HEK293T (cell line): ENCODE results near the gene PLEKHF1.
"Not testable (repeated sequence)": the region's sequence is repeated elsewhere in the genome, so short reads cannot be mapped to it uniquely, and the experiment has no call there.

Source experiments
- CTCF ChIA-PET: fragments of 350-600 bp; formaldehyde crosslinking; extraction: SDS; loops from one replicate; lab custom pipeline; 2021; ENCODE audit warnings: antibody characterized with exemption, inconsistent platforms; lab: Yijun Ruan, JAX
- POLR2A ChIA-PET: fragments of 350-600 bp; formaldehyde crosslinking; extraction: SDS; loops from one replicate; lab custom pipeline; 2020; ENCODE audit warnings: antibody characterized with exemption, inconsistent platforms; lab: Yijun Ruan, JAX
- DNase-seq: peaks from one replicate; pipeline ENCODE4 v3.0.0; 2012; ENCODE audit warnings: mixed read lengths; ENCODE audit errors: extremely low spot score
- ARNT ChIP-seq: fragments of 450-650 bp; IDR thresholded peaks from 2 replicates; pipeline ENCODE4 v1.6.1; 2017; ENCODE audit warnings: mild to moderate bottlenecking
- BHLHE40 ChIP-seq: fragments of 450-650 bp; IDR thresholded peaks from 2 replicates; pipeline ENCODE4 v1.6.1; 2016; ENCODE audit warnings: mild to moderate bottlenecking, moderate library complexity, borderline replicate concordance
- CTBP1 ChIP-seq: fragments of 450-650 bp; IDR thresholded peaks from 2 replicates; pipeline ENCODE4 v1.6.1; 2016; ENCODE audit warnings: borderline replicate concordance
- ELF4 ChIP-seq: fragments of 450-650 bp; IDR thresholded peaks from 2 replicates; pipeline ENCODE4 v1.6.1; 2017; ENCODE audit warnings: antibody characterized with exemption
- FOXA1 ChIP-seq: fragments of 450-650 bp; IDR thresholded peaks from 2 replicates; pipeline ENCODE4 v1.6.1; 2016; ENCODE audit warnings: mild to moderate bottlenecking
- FOXK2 ChIP-seq: fragments of 450-650 bp; IDR thresholded peaks from 2 replicates; pipeline ENCODE4 v1.6.1; 2016; ENCODE audit warnings: mild to moderate bottlenecking
- FOXM1 ChIP-seq: fragments of 450-650 bp; IDR thresholded peaks from 2 replicates; pipeline ENCODE4 v1.6.1; 2017; ENCODE audit warnings: mild to moderate bottlenecking, borderline replicate concordance
- HDGF ChIP-seq: fragments of 450-650 bp; IDR thresholded peaks from 2 replicates; pipeline ENCODE4 v1.6.1; 2017; ENCODE audit warnings: antibody characterized with exemption, borderline replicate concordance
- L3MBTL2 ChIP-seq: fragments of 450-650 bp; conservative IDR thresholded peaks from 2 replicates; pipeline ENCODE4 v1.6.1; 2016; ENCODE audit warnings: mild to moderate bottlenecking
- LEF1 ChIP-seq: fragments of 450-650 bp; IDR thresholded peaks from 2 replicates; pipeline ENCODE4 v1.6.1; 2017; ENCODE audit warnings: mild to moderate bottlenecking, borderline replicate concordance
- NFRKB ChIP-seq: fragments of 450-650 bp; IDR thresholded peaks from 2 replicates; pipeline ENCODE4 v1.6.1; 2016; ENCODE audit warnings: mild to moderate bottlenecking, moderate library complexity
- SP1 ChIP-seq: fragments of 450-650 bp; IDR thresholded peaks from 2 replicates; pipeline ENCODE4 v1.6.1; 2017
- SUZ12 ChIP-seq: fragments of 450-650 bp; IDR thresholded peaks from 2 replicates; pipeline ENCODE4 v1.6.1; 2016; ENCODE audit warnings: mild to moderate bottlenecking
- TARDBP ChIP-seq: fragments of 450-650 bp; IDR thresholded peaks from 2 replicates; pipeline ENCODE4 v1.6.1; 2016
- ZNF384 ChIP-seq: fragments of 450-650 bp; IDR thresholded peaks from 2 replicates; pipeline ENCODE4 v1.6.1; 2016
- TF ChIP-seq, protein P1 (sequence below): fragments of 450-650 bp; IDR thresholded peaks from 2 replicates; pipeline ENCODE4 v1.6.1; 2016

Gene PLEKHF1

DNA sequence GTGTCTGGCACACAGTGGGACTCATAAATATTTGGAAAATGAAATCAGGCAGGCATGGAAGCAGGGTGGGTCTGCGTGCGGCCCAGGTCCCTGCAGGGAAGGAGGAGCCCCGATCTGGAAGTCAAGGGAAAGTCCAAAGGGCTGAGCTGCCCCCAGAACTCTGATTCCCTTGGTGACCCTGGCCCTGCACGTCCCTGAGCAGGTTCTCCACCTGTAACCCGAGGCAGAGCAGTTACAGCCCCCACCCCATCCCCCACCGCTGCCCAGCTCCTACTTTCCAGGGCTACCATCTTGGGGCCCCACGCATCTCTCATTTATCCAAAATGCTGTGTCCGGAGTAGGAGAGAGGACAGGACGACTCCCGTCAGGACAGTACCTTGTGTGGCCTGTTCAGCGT, 2.1 kb downstream of the PLEKHF1 start:
- DNase-seq = no peak
- TF ChIP-seq, protein P1, sequence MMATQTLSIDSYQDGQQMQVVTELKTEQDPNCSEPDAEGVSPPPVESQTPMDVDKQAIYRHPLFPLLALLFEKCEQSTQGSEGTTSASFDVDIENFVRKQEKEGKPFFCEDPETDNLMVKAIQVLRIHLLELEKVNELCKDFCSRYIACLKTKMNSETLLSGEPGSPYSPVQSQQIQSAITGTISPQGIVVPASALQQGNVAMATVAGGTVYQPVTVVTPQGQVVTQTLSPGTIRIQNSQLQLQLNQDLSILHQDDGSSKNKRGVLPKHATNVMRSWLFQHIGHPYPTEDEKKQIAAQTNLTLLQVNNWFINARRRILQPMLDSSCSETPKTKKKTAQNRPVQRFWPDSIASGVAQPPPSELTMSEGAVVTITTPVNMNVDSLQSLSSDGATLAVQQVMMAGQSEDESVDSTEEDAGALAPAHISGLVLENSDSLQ = no peak
- no peak for TF ChIP-seq BHLHE40
- TF ChIP-seq TARDBP = no peak
- no peak for TF ChIP-seq FOXM1
- TF ChIP-seq SUZ12 = no peak
- no peak for TF ChIP-seq NFRKB
- ChIA-PET POLR2A (interaction anchor here (1.7 to 2.5 kb wide), 2 partner anchors 47 to 61 kb away, joined by 6 to 17 read pairs; partner anchors contain the start of genes C19orf12 and POP4), CTCF (no interaction called here)

- no peak for DNase-seq
- ChIA-PET CTCF (interaction anchor here (1.0 to 1.2 kb wide), 2 partner anchors 48 to 54 kb away, joined by 3 to 4 read pairs; no protein-coding TSS in a partner anchor), POLR2A (interaction anchor here (1.8 kb wide), 1 partner anchor 62 kb away, joined by 4 read pairs; the partner anchor contains the start of gene POP4)
- TF ChIP-seq NFRKB = no peak
- no peak for TF ChIP-seq BHLHE40
- TF ChIP-seq ELF4 = no peak
- TF ChIP-seq FOXK2 = no peak
- no peak for TF ChIP-seq L3MBTL2
- TF ChIP-seq FOXM1 = no peak
- no peak for TF ChIP-seq ZNF384
- no peak for TF ChIP-seq TARDBP
- no peak for TF ChIP-seq FOXA1
- TF ChIP-seq ARNT = no peak
Observed at GRCh38 chr19:29667901-29668341, 2.7 kb downstream of the PLEKHF1 start.

DNA sequence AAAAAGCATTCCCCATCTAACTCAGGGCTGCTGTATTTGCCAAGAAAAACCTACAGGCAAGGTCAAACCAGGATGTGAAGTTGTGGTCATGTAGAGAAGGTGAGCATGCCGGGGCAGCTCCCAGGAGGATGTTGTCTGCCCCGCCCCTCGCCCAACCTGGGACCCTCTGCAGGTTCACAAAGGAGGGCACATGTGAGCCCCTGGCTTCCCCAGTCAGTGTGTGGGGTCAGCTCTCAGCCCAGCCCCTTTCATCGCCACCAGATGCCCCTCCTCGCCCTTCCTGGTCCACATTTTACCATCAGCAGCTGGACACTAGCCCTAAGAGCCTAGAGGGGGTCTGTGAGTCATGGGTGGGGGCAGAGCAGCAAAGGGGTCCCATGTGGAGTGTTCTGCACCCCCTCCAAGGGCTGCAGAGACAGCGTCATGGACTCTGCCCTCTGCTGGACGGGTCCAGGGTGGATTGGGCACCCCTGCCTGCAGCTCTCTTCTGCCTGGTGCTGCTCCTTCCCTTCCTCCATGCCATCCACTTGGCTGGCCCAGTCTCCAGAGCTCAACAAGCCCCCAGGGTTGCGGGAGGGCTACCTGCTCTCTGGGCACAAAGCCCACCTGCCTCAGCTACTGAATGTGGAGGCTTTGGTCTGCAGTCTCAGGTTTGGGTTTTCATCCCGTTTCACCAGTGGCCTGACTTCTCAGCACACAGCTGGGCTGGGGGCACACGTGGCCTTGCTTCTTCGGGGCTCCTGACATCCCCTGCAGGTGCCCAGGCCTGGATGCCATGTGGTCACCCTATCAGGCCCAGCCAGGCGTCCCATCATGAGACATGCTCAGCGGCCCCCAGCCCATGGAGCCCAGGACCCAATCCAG, 3.7 kb downstream of the PLEKHF1 start:
- DNase-seq = no peak
- ChIA-PET POLR2A (interaction anchor here (1.8 kb wide), 1 partner anchor 63 kb away, joined by 4 read pairs; the partner anchor contains the start of gene POP4), CTCF (interaction anchor here (1.0 to 1.2 kb wide), 2 partner anchors 47 to 53 kb away, joined by 3 to 4 read pairs; no protein-coding TSS in a partner anchor)
- no peak for TF ChIP-seq ARNT

- ChIA-PET POLR2A (no interaction called here), CTCF (no interaction called here)
- no peak for TF ChIP-seq HDGF
- TF ChIP-seq FOXA1 = no peak
- no peak for TF ChIP-seq BHLHE40
- no peak for TF ChIP-seq LEF1
- TF ChIP-seq FOXM1 = no peak
- no peak for TF ChIP-seq TARDBP
- TF ChIP-seq, protein P1 = no peak
- no peak for TF ChIP-seq SP1
- TF ChIP-seq NFRKB = no peak
- TF ChIP-seq ELF4 = no peak
- TF ChIP-seq CTBP1 = no peak
- TF ChIP-seq ARNT = no peak
- TF ChIP-seq FOXK2 = no peak
- TF ChIP-seq L3MBTL2 = no peak
- TF ChIP-seq SUZ12 = no peak
- no peak for TF ChIP-seq ZNF384
- DNase-seq = no peak
Observed at GRCh38 chr19:29670255-29670654, 5.0 kb downstream of the PLEKHF1 start.

GRCh38 chr19:29671026-29671392, 5.7 kb downstream of the PLEKHF1 start:
- ChIA-PET CTCF (interaction anchor here (0.6 to 2.1 kb wide), 3 partner anchors 10 to 46 kb away, joined by 4 to 5 read pairs (median 4); no protein-coding TSS in a partner anchor), POLR2A (interaction anchor here (2.2 kb wide), 1 partner anchor 65 kb away, joined by 10 read pairs; the partner anchor contains the start of gene POP4)
- DNase-seq = not testable (repeated sequence)

DNA sequence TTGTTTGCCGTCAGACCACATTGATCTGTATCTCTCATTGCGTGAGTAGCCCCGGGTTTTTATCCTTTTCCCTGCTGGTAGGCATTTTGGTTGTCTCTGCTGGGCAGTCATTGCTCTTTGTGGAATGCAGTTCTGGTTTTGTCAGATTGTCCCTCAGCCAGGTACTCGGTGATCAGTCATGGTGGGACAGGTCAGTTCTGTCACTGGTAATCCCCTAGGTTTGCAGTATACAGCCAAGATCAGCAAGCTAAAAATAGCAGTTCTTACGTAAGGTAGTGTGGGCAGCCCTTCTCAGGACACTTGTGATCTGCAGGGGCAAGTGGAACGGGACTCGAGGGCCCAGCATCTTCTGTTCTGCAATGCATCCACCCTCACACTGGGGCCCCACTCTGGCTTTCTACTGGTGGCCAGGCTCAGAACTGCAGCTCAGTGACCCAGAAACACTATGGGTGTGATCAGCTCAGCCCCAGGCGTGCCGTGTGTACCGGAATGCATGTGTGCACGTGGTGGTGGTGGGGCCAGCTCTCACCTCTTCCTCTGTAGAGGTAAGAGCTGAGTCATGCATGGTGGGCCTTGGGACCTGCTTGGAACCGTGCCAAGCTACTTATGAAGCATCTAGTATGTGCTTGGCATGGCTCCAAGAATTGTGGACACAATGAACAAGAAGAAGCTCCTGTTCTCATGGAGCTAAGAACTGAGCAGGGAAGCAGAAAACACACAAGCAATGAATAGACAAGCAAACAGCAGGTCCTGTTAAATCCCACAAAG, 6.3 kb downstream of the PLEKHF1 start:
- POLR2A ChIA-PET = interaction anchor here (2.2 kb wide), 1 partner anchor 65 kb away, joined by 10 read pairs; the partner anchor contains the start of gene POP4
- TF ChIP-seq BHLHE40 = no peak
- no peak for TF ChIP-seq ELF4
- no peak for TF ChIP-seq CTBP1
- no peak for TF ChIP-seq L3MBTL2
- no peak for TF ChIP-seq FOXK2
- TF ChIP-seq SUZ12 = no peak
- TF ChIP-seq, protein P1 = no peak
- CTCF ChIA-PET = interaction anchor here (0.6 to 2.1 kb wide), 4 partner anchors 10 to 45 kb away, joined by 3 to 5 read pairs (median 4); no protein-coding TSS in a partner anchor
- DNase-seq = no peak
